GM18520 (cell line): ENCODE data around the gene GRK4.
A peak's percentile ranks its signal among the peaks of the same experiment; 100 is the strongest.
"Not testable (repeated sequence)": the region's sequence is repeated elsewhere in the genome, so short reads cannot be mapped to it uniquely, and the experiment has no call there.

ENCODE experiments used
- ATAC-seq: cut with Tn5 transposase; IDR thresholded peaks from one replicate; pipeline ENCODE4 v1.9.1; 2021; ENCODE audit not compliant: unreplicated experiment

GRK4 gene

GRCh38 chr4:2941138-2942036, 22.0 kb upstream of the GRK4 start:
- no peak for ATAC-seq

GRCh38 chr4:2942037-2942531, 21.3 kb upstream of the GRK4 start:
- no peak for ATAC-seq

GRCh38 chr4:2942532-2943363, 20.6 kb upstream of the GRK4 start:
- ATAC-seq: no peak

- no peak for ATAC-seq
Observed at GRCh38 chr4:2943364-2944090, 19.8 kb upstream of the GRK4 start.

- no peak for ATAC-seq
Observed at GRCh38 chr4:2944091-2944482, 19.3 kb upstream of the GRK4 start.

- no peak for ATAC-seq
Observed at GRCh38 chr4:2944586-2945526, 18.5 kb upstream of the GRK4 start.

- ATAC-seq: not testable (repeated sequence)
Observed at GRCh38 chr4:2945619-2946604, 17.5 kb upstream of the GRK4 start.

- no peak for ATAC-seq
Observed at GRCh38 chr4:2946812-2947600, 16.4 kb upstream of the GRK4 start.

- no peak for ATAC-seq
Observed at GRCh38 chr4:2947926-2948325, 15.4 kb upstream of the GRK4 start.

GRCh38 chr4:2948895-2949781, 14.2 kb upstream of the GRK4 start:
- no peak for ATAC-seq

GRCh38 chr4:2949782-2950125, 13.6 kb upstream of the GRK4 start:
- no peak for ATAC-seq

- no peak for ATAC-seq
Observed at GRCh38 chr4:2950221-2950989, 13.0 kb upstream of the GRK4 start.

- no peak for ATAC-seq
Observed at GRCh38 chr4:2953496-2953895, 9.9 kb upstream of the GRK4 start.

- ATAC-seq: peak; percentile 37
Observed at GRCh38 chr4:2954358-2955185, 8.8 kb upstream of the GRK4 start.

GRCh38 chr4:2955186-2956044, 8.0 kb upstream of the GRK4 start:
- not testable (repeated sequence) for ATAC-seq
